Activated CD8-positive, alpha-beta memory T cell treated with anti-CD3 and anti-CD28 coated beads, Interleukin-2, amount 10 ng/mL, durations not matched to agents 7 days and 5 days (primary cell): Measurements from ENCODE around the gene SP140L. TPM values are rescaled to one million over a fixed set of nuclear protein-coding genes. Genes with fewer than 3 reads are reported as not detected.
A peak's percentile ranks its signal among the peaks of the same experiment; 100 is the strongest.
"Not testable (repeated sequence)": the region's sequence is repeated elsewhere in the genome, so short reads cannot be mapped to it uniquely, and the experiment has no call there.

Experiments
- ATAC-seq: fragments of 150-1000 bp; cut with Tn5 transposase; one replicate; pipeline ENCODE4 v1.10.0; 2021; ENCODE audit warnings: moderate library complexity
- CTCF ChIA-PET: fragments of 350-600 bp; sonication (Branson Sonifier 250); formaldehyde crosslinking; loops from one replicate; lab custom pipeline; 2021; ENCODE audit warnings: antibody characterized with exemption; lab: Charles Lee
- DNase-seq: peaks from one replicate; pipeline ENCODE4 v3.0.0-alpha.2; 2020
- H3K27ac Mint-ChIP-seq: one replicate; pipeline ENCODE4 v1.8.0; 2021; ENCODE audit warnings: mild to moderate bottlenecking, mixed read lengths
- H3K27me3 Mint-ChIP-seq: one replicate; pipeline ENCODE4 v1.8.0; 2021; ENCODE audit warnings: mixed read lengths
- H3K36me3 Mint-ChIP-seq: one replicate; pipeline ENCODE4 v1.8.0; 2021; ENCODE audit warnings: mild to moderate bottlenecking, mixed read lengths
- H3K4me1 Mint-ChIP-seq: one replicate; pipeline ENCODE4 v1.8.0; 2021; ENCODE audit warnings: mixed read lengths
- H3K4me3 Mint-ChIP-seq: one replicate; pipeline ENCODE4 v1.8.0; 2021; ENCODE audit warnings: mild to moderate bottlenecking, moderate library complexity, mixed read lengths
- H3K9me3 Mint-ChIP-seq: one replicate; pipeline ENCODE4 v1.8.0; 2022; ENCODE audit warnings: low read depth, mixed read lengths
- total RNA-seq, 2 experiments: library from RNA; stranded (reverse); gene quantifications; one replicate each; pipeline ENCODE4 v1.2.3, GENCODE V29; 2021

Gene SP140L
- total RNA-seq, 2 experiments from 2014 or later = 61.4 to 84.4 TPM

DNA sequence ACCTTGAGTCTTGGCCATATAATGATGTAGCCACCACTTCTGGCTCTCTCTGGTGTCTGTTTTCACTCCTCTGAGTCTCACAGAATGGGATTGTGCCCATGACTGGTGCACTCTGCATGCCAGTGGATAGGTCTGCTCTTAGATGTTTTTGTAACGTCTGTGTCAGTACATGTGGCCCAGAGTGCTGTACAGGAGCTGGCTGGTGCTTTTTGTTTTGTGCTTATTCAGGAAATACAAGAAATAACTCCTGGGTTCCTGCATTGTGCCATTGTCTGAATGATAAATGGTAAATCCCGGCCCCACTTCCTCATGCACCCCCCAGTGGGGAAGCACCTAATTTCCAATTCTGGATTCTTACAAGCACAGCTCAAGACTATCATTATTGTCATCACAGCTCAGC is 82.3 kb downstream of the SP140L start:
- CTCF ChIA-PET, H3K4me3 Mint-ChIP-seq, H3K27me3 Mint-ChIP-seq, ATAC-seq, H3K9me3 Mint-ChIP-seq, H3K27ac Mint-ChIP-seq, DNase-seq: not testable (repeated sequence)
- Mint-ChIP-seq H3K36me3 (peaks cover 27% of the 10 kb centered on the region), H3K4me1 (peaks cover 43% of the 10 kb centered on the region)

- peaks cover 52% of the 10 kb centered on the region for H3K4me1 Mint-ChIP-seq
- no peaks in the 10 kb centered on the region for H3K27me3 Mint-ChIP-seq
- no peak overlapping the region for H3K4me3 Mint-ChIP-seq
- peaks cover 21% of the 10 kb centered on the region for H3K36me3 Mint-ChIP-seq
- H3K27ac Mint-ChIP-seq = peak overlapping the region; percentile 99
- DNase-seq = no peak
- H3K9me3 Mint-ChIP-seq = no peaks in the 10 kb centered on the region
- no peak for ATAC-seq
- CTCF ChIA-PET = no interaction called here
These were observed 83.3 kb downstream of the SP140L start for GRCh38 chr2:230410263-230410662.

DNA sequence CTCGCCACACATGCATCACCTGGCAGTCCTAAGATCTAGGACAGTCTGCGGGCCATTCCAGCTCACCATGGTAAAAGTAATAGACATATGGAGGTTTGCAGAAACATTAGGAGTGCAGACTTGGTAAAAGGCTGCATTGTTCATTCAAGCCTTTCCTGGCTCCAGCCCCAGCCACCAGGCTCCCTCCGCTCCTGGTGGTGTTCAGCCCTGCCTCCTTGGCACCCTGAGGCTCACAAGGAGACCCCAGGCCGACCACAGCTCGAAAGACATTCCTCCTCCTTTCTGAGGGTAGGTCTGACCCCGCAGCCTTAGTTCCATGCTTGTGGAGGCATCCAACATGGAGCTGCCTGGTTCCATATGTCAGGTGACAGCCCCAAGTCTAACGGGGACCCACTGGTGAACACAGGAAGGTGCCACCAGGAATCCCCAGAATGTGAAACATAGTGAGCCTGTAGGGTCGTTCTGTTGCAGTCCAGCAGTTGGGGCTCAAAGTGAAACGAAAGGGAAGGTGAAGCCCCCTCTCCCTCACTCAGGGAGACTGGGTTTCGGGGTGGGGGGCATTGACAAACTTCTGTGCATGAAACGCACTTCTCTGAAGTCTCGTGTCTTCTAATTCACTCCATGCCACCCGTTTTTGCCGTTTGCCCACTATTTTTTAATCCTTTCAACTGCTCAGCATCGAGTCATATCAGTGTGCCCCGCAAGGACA is 84.0 kb downstream of the SP140L start:
- CTCF ChIA-PET = interaction anchor here (1.0 to 1.2 kb wide), 2 partner anchors 88 to 344 kb away, joined by 3 read pairs; no protein-coding TSS in a partner anchor
- peak overlapping the region; percentile 97 for H3K4me3 Mint-ChIP-seq
- H3K9me3 Mint-ChIP-seq = no peaks in the 10 kb centered on the region
- H3K4me1 Mint-ChIP-seq = peaks cover 59% of the 10 kb centered on the region
- no peaks in the 10 kb centered on the region for H3K27me3 Mint-ChIP-seq
- peak overlapping the region; percentile 99 for H3K27ac Mint-ChIP-seq
- DNase-seq = no peak
- no peak for ATAC-seq
- peaks cover 17% of the 10 kb centered on the region for H3K36me3 Mint-ChIP-seq

DNA sequence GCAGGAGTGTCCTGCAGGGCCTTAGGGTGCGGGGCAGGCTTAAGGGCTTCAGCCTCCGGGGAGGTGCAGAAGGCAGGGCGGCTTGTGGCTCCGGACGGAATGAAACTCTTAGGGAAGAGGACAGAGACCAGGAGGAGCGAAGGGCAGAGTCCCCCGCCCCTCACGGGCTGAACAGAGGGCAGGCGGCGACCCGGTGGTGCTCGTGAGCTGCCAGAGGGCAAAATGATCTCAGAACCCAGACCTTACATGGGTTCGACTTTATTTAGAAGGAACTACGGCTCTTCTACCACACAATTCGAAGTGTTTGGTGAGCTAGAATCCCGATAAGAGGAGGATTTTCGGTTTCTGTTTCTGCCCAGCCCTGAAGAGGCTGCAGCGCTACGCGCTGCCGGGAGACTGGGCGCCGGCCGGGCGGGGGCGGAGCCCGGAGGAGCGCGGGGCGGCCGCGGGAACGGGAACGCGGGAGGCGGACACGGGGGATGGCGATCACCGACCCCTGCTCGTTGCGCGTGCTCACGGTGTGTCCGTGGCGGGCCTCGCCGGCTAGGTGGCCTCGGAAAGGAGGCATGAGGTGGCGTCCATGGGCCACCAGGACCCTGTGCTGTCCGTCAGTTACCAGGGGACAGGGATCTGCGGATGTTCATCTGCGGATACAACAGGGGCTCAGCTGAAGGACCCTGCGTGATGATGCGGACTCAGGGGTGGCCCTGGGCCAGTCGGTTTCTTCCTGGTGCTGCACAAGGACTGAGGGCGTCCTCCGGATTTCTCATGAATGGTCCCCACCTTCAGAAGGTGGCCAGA is 84.8 kb downstream of the SP140L start:
- Mint-ChIP-seq H3K36me3 (peaks cover 20% of the 10 kb centered on the region), H3K27me3 (no peaks in the 10 kb centered on the region)
- CTCF ChIA-PET = interaction anchor here (1.0 to 1.2 kb wide), 2 partner anchors 89 to 344 kb away, joined by 3 read pairs; no protein-coding TSS in a partner anchor

GRCh38 chr2:230412371-230412711 is 85.3 kb downstream of the SP140L start:
- H3K9me3 Mint-ChIP-seq = no peaks in the 10 kb centered on the region
- peak overlapping the region; percentile 99 for H3K27ac Mint-ChIP-seq
- CTCF ChIA-PET = interaction anchor here (1.0 kb wide), 1 partner anchor 89 kb away, joined by 3 read pairs; no protein-coding TSS in a partner anchor
- H3K27me3 Mint-ChIP-seq = no peaks in the 10 kb centered on the region
- H3K36me3 Mint-ChIP-seq = peaks cover 14% of the 10 kb centered on the region
- DNase-seq = no peak
- peaks cover 57% of the 10 kb centered on the region for H3K4me1 Mint-ChIP-seq
- H3K4me3 Mint-ChIP-seq = peak overlapping the region; percentile 97
- ATAC-seq = no peak

More for the DNA sequence above, 84.8 kb downstream of the SP140L start:
- H3K9me3 Mint-ChIP-seq = no peaks in the 10 kb centered on the region
- peaks cover 57% of the 10 kb centered on the region for H3K4me1 Mint-ChIP-seq
- DNase-seq (peak; percentile 75), ATAC-seq (peak; percentile 80)
- peak overlapping the region; percentile 99 for H3K27ac Mint-ChIP-seq
- H3K4me3 Mint-ChIP-seq = peak overlapping the region; percentile 97

DNA sequence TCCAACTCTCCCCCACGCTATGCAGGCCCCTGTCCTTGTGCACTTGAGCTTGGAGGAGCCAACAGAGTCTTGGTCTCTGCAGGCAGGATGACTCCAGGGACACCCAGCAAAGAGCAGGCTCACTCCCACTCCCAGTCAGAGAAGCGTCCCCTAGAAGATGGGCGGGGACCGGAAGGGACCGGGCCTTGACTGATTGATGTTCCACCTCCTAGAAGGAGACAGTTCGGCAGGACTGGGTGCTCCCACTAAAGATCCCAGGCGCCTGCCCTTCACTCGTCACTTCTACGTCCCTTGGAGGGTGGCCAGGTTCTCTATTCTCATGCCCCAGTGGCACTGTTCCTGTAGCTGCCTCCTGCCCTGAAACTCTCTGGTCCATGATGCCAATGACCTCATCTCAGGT is 85.9 kb downstream of the SP140L start:
- ATAC-seq (no peak), DNase-seq (no peak)
- peaks cover 53% of the 10 kb centered on the region for H3K4me1 Mint-ChIP-seq
- peaks cover 17% of the 10 kb centered on the region for H3K36me3 Mint-ChIP-seq
- peak overlapping the region; percentile 97 for H3K4me3 Mint-ChIP-seq
- H3K27me3 Mint-ChIP-seq = no peaks in the 10 kb centered on the region
- no peaks in the 10 kb centered on the region for H3K9me3 Mint-ChIP-seq
- CTCF ChIA-PET = no interaction called here
- H3K27ac Mint-ChIP-seq = peak overlapping the region; percentile 99

DNA sequence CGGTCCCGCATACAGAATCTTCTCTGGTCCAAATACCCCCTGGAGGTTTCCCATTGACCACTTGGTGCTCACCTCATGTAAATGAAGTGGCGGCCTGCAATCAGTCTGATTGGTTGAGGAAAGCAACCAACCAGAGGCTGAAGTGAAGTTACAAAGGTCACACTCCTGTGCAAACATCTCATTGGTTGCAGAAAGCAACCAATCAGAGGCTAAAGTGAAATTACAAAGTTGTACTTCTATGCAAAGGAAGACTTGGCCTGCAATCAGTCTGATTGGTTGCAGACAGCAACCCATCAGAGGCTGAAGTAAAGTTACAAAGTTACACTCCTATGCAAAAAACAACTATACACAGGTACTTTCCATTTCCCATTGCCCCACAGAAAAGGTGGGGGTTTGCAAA is 86.5 kb downstream of the SP140L start:
- peaks cover 23% of the 10 kb centered on the region for H3K36me3 Mint-ChIP-seq
- peak overlapping the region; percentile 99 for H3K27ac Mint-ChIP-seq
- ATAC-seq (no peak), DNase-seq (peak; percentile 60)
- H3K9me3 Mint-ChIP-seq = no peaks in the 10 kb centered on the region
- peaks cover 49% of the 10 kb centered on the region for H3K4me1 Mint-ChIP-seq
- peak overlapping the region; percentile 27 for H3K4me3 Mint-ChIP-seq
- CTCF ChIA-PET = no interaction called here
- no peaks in the 10 kb centered on the region for H3K27me3 Mint-ChIP-seq

- Mint-ChIP-seq H3K9me3 (no peaks in the 10 kb centered on the region), H3K4me1 (peaks cover 55% of the 10 kb centered on the region), H3K27ac (peak overlapping the region; percentile 99), H3K36me3 (peaks cover 30% of the 10 kb centered on the region), H3K4me3 (peak overlapping the region; percentile 80), H3K27me3 (no peaks in the 10 kb centered on the region)
- ATAC-seq (no peak), DNase-seq (no peak)
- CTCF ChIA-PET = no interaction called here
These were observed 87.3 kb downstream of the SP140L start for GRCh38 chr2:230414302-230414701.

DNA sequence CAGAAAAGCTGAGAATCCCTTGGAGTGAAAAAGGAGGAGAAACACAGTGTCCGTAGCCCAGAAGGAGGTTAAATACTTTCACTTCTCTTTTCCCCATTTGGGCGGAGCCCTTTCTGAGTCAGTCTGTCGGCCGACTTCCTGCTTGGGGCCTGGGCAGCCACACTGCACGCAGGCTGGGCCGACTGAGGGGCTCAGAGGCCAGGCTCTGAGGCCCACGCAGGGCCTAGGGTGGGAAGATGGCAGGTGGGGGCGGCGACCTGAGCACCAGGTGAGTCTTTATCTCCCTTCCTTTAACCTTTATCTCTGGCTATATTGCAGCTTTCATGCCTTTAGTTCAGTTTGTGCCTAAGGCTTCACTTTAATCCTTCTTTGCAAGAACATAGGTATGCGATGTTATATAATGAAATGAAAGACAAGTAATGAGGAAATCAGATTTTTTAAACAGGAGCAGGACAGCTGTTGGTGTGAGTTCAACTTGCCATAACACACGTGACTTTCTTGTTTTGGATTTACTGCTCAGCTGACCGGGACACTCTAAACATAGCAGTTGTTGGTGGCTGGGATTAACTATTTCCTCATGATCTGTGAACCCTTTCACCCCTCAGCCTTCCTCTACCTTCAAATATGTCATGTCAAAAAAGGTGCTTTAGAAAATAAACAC is 89.2 kb downstream of the SP140L start, which contains the start of gene SP100:
Gene SP100, plus strand, starts transcription at position 141 of the 661 bp plus-strand sequence. Its CDS starts 96 bp downstream, at position 237.
- DNase-seq (peak; percentile 92), ATAC-seq (peak; percentile 78)
- Mint-ChIP-seq H3K9me3 (no peaks in the 10 kb centered on the region), H3K27ac (peak within 1 kb of the TSS; percentile 99), H3K36me3 (peaks cover 44% of the 10 kb centered on the region), H3K4me3 (peak within 1 kb of the TSS; percentile 80), H3K4me1 (peaks cover 63% of the 10 kb centered on the region), H3K27me3 (no peaks in the 10 kb centered on the region)
- CTCF ChIA-PET = interaction anchor here (1.0 to 1.1 kb wide), 3 partner anchors 89 to 382 kb away, joined by 3 read pairs; partner anchors contain the start of gene SP140L

GRCh38 chr2:230417436-230417835 is 90.4 kb downstream of the SP140L start:
- Mint-ChIP-seq H3K4me1 (peaks cover 70% of the 10 kb centered on the region), H3K27ac (peak overlapping the region; percentile 80), H3K36me3 (peaks cover 54% of the 10 kb centered on the region), H3K27me3 (no peaks in the 10 kb centered on the region), H3K9me3 (no peaks in the 10 kb centered on the region), H3K4me3 (peak overlapping the region; percentile 80)
- DNase-seq (no peak), ATAC-seq (no peak)
- CTCF ChIA-PET = interaction anchor here (1.0 to 1.6 kb wide), 7 partner anchors 10 to 381 kb away, joined by 3 to 4 read pairs (median 3); partner anchors contain the start of gene SP140L

DNA sequence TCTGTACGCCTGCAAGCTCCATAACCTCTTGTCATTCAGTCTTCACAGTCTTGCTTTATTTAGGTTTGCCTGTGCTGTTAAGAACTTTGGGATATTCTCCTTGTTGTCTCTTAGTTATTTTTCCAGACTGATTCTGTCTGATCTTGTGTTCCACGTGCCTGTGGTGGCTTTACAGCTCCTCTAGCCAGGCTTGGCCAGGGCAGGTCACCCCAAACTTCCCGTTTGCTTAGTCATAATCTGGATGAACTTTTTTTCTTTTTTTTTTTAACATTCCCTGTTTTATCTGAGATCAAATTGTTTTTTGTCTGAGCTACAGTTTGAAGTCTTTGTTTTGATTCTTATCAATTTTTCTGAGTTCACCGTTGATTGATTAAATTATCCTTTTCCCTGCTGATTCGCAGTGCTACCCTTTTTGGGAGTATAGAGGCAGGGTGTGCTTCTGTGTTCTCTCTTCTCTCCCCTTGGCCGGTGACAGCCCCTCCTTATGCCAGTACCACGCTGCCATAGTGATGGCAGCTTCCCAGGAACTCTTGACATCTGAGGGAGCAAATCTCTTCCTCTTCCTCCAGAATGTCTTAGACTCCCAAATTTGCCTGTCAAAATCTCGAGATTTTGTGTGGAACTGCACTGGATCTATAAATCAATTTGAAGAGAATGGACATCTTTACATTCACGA is 91.5 kb downstream of the SP140L start:
- H3K27ac Mint-ChIP-seq = peak overlapping the region; percentile 73
- H3K4me1 Mint-ChIP-seq = peaks cover 69% of the 10 kb centered on the region
- ATAC-seq (no peak), DNase-seq (no peak)
- peak overlapping the region; percentile 80 for H3K4me3 Mint-ChIP-seq
- CTCF ChIA-PET = interaction anchor here (1.0 to 1.6 kb wide), 6 partner anchors 11 to 206 kb away, joined by 3 to 4 read pairs (median 3); partner anchors contain the start of gene SP140
- H3K27me3 Mint-ChIP-seq = no peaks in the 10 kb centered on the region
- H3K36me3 Mint-ChIP-seq = peaks cover 61% of the 10 kb centered on the region
- no peaks in the 10 kb centered on the region for H3K9me3 Mint-ChIP-seq

GRCh38 chr2:230419181-230419580 is 92.2 kb downstream of the SP140L start:
- DNase-seq = no peak
- ATAC-seq = no peak
- peak overlapping the region; percentile 2 for H3K27ac Mint-ChIP-seq
- H3K9me3 Mint-ChIP-seq = no peaks in the 10 kb centered on the region
- peaks cover 69% of the 10 kb centered on the region for H3K4me1 Mint-ChIP-seq
- no peaks in the 10 kb centered on the region for H3K27me3 Mint-ChIP-seq
- peak overlapping the region; percentile 80 for H3K4me3 Mint-ChIP-seq
- CTCF ChIA-PET = interaction anchor here (1.3 kb wide), 1 partner anchor 191 kb away, joined by 3 read pairs; no protein-coding TSS in a partner anchor
- H3K36me3 Mint-ChIP-seq = peaks cover 68% of the 10 kb centered on the region
